ENCODE results near the gene TEX11.

DNA sequence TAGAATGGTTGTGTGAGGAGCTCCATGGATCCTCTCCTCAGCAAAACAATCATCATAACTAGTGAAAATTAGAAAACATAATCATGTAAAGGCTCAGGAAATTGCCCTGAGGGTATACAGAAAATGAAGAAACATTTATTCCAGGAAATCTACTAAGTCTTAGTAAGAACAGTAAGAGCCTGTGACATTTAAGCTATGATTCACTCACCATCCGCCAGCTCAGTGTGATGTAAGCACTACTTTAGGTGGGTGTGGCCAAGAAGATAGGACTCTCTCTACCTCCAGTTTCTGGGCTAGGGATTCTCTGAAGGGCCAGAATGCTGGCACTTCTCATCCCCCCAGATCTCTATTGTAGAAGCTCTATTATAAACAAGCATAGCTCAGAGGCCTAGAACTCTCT is 316.4 kb downstream of the TEX11 start:
- TF ChIP-seq, protein P1, sequence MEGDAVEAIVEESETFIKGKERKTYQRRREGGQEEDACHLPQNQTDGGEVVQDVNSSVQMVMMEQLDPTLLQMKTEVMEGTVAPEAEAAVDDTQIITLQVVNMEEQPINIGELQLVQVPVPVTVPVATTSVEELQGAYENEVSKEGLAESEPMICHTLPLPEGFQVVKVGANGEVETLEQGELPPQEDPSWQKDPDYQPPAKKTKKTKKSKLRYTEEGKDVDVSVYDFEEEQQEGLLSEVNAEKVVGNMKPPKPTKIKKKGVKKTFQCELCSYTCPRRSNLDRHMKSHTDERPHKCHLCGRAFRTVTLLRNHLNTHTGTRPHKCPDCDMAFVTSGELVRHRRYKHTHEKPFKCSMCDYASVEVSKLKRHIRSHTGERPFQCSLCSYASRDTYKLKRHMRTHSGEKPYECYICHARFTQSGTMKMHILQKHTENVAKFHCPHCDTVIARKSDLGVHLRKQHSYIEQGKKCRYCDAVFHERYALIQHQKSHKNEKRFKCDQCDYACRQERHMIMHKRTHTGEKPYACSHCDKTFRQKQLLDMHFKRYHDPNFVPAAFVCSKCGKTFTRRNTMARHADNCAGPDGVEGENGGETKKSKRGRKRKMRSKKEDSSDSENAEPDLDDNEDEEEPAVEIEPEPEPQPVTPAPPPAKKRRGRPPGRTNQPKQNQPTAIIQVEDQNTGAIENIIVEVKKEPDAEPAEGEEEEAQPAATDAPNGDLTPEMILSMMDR (IDR thresholded peaks at IDR 0.05): no peak
- TF ChIP-seq POLR2A (IDR thresholded peaks at IDR 0.05) (no peak), POLR2AphosphoS5 (IDR thresholded peaks at IDR 0.05) (no peak)
